ENCODE data around the gene SMIM35.

DNA sequence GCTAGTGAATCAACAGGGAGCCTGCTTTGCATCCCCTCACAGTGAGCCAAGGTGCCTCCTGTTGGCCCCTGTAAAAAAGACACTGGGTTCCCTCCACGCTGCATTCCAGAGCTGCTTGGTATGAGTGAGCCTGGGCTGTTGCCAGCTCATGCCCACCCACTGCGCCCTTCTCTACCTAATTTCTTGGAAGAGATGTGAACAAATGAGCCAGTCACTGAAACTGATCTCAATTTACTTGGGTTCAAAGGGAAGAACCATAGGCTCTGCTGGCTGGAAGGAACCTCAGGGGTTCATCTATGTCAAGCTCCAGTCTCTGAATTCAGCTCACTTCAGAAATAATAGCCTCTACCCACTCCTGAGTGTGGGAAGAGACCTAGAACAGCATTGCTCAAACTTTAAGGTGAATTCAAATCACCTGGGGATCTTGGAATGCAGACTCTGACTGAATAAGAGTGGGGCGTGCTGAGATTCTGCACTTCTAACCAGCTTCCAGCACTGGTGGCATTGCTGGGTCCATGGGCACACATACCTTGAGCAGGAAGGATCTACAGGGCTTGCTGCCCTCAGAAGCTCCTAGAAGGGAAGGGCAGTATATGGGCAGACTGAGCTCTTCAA, 15.2 kb downstream of the SMIM35 start:
- TF ChIP-seq, protein P1, sequence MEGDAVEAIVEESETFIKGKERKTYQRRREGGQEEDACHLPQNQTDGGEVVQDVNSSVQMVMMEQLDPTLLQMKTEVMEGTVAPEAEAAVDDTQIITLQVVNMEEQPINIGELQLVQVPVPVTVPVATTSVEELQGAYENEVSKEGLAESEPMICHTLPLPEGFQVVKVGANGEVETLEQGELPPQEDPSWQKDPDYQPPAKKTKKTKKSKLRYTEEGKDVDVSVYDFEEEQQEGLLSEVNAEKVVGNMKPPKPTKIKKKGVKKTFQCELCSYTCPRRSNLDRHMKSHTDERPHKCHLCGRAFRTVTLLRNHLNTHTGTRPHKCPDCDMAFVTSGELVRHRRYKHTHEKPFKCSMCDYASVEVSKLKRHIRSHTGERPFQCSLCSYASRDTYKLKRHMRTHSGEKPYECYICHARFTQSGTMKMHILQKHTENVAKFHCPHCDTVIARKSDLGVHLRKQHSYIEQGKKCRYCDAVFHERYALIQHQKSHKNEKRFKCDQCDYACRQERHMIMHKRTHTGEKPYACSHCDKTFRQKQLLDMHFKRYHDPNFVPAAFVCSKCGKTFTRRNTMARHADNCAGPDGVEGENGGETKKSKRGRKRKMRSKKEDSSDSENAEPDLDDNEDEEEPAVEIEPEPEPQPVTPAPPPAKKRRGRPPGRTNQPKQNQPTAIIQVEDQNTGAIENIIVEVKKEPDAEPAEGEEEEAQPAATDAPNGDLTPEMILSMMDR (IDR thresholded peaks at IDR 0.05; ENCODE audit: low read depth, low read length): no peak
- no peak for TF ChIP-seq EZH2phosphoT487 (IDR thresholded peaks at IDR 0.05; ENCODE audit: low read depth)
